DOHH2 (cell line): ENCODE results near the gene PRKCE.

Experiments used
- EZH2phosphoT487 ChIP-seq: fragments of 200-600 bp; sonication (generic); IDR thresholded peaks from 2 replicates; pipeline ENCODE4 v1.6.1; 2017; ENCODE audit warnings: borderline replicate concordance, mild to moderate bottlenecking, antibody characterized with exemption, low read length, moderate library complexity, mixed read lengths
- TF ChIP-seq, protein P1 (sequence below): fragments of 200-600 bp; sonication (generic); IDR thresholded peaks from one replicate; pipeline ENCODE4 v1.5.1; 2014; ENCODE audit warnings: antibody characterized with exemption, mild to moderate bottlenecking, low read depth, low read length; ENCODE audit not compliant: poor library complexity, severe bottlenecking

DNA sequence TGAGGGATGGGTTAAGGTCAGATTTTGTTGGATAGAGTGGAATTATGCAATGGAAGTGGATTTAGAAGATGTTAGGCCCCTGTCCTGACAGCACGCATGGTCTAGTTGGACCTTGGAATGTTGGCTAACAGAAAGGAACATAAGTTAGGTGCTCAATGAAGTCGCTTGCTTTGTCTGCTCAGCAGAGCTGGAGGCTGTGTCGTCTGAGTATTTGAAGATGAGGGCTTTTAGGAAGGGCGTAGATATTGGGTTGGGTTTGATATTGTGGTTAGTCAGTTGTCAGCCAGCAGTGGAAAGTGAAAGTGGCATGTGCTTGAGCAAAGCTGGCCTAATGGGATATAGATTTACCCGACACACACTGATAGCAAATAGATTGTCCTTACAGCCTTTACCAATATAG, 239.3 kb downstream of the PRKCE start:
- TF ChIP-seq, protein P1, sequence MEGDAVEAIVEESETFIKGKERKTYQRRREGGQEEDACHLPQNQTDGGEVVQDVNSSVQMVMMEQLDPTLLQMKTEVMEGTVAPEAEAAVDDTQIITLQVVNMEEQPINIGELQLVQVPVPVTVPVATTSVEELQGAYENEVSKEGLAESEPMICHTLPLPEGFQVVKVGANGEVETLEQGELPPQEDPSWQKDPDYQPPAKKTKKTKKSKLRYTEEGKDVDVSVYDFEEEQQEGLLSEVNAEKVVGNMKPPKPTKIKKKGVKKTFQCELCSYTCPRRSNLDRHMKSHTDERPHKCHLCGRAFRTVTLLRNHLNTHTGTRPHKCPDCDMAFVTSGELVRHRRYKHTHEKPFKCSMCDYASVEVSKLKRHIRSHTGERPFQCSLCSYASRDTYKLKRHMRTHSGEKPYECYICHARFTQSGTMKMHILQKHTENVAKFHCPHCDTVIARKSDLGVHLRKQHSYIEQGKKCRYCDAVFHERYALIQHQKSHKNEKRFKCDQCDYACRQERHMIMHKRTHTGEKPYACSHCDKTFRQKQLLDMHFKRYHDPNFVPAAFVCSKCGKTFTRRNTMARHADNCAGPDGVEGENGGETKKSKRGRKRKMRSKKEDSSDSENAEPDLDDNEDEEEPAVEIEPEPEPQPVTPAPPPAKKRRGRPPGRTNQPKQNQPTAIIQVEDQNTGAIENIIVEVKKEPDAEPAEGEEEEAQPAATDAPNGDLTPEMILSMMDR = no peak
- TF ChIP-seq EZH2phosphoT487 = no peak
